ENCODE results near the gene PSMA5. TPM values are rescaled to one million over a fixed set of nuclear protein-coding genes. Genes with fewer than 3 reads are reported as not detected.

The PSMA5 gene
- total RNA-seq, 1 experiment from 2014 or later, result 133 TPM

DNA sequence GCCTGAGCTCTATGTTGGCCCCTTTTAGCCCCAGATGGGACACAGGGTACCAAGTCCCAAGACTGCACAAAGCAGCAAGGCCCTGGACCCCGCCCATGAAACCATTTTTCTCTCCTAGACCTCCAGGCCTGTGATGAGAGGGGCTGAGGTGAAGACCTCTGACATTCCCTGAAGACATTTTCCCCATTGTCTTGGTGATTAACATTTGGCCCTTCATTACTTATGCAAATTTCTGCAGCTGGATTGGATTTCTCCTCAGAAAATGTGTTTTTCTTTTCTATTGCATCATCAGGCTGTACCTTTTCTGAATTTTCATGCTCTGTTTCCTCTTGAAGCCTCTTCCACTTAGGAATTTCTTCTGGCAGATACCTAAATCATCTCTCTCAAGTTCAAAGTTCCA is 8.2 kb upstream of the PSMA5 start:
- Histone ChIP-seq H3K4me1 (ENCODE audit: insufficient read depth, low read length) (no peaks in the 10 kb centered on the region), H3K9ac (ENCODE audit: extremely low read depth, insufficient read length, low read length) (no peak overlapping the region), H3K79me1 (ENCODE audit: insufficient read depth, low read depth, low read length, poor library complexity, severe bottlenecking) (no peaks in the 10 kb centered on the region), H3K27me3 (ENCODE audit: insufficient read depth, low read length) (no peaks in the 10 kb centered on the region), H3K18ac (ENCODE audit: insufficient read length, low read depth, low read length) (no peak overlapping the region), H3T11ph (ENCODE audit: low read length) (no peak overlapping the region), H4K91ac (ENCODE audit: insufficient read length, low read depth, low read length) (no peak overlapping the region), H3K14ac (ENCODE audit: insufficient read depth, low read length) (no peak overlapping the region), H2BK5ac (ENCODE audit: insufficient read length, low read length) (no peak overlapping the region), H2AK5ac (ENCODE audit: insufficient read length, low read length) (no peak overlapping the region), H3K56ac (ENCODE audit: insufficient read length, low read depth, low read length) (no peak overlapping the region), H4K5ac (ENCODE audit: insufficient read length, low read depth, low read length) (no peak overlapping the region), H3K79me2 (ENCODE audit: insufficient read depth, low read length) (no peaks in the 10 kb centered on the region), H3K23ac (ENCODE audit: insufficient read length, low read depth, low read length) (no peak overlapping the region), H2BK15ac (ENCODE audit: low read depth, low read length) (no peak overlapping the region), H2BK120ac (ENCODE audit: low read depth, low read length, poor library complexity, severe bottlenecking) (no peak overlapping the region), H3K4ac (ENCODE audit: low read depth, low read length) (no peak overlapping the region), H2AFZ (ENCODE audit: low read length) (no peak overlapping the region), H4K20me1 (ENCODE audit: control insufficient read depth, insufficient read depth, insufficient read length) (no peaks in the 10 kb centered on the region), H3K27ac (ENCODE audit: insufficient read length, low read depth, low read length) (no peak overlapping the region), H3K4me2 (ENCODE audit: insufficient read depth, insufficient read length, low read length) (no peak overlapping the region), H3K23me2 (ENCODE audit: insufficient read length, low read depth, low read length, poor library complexity, severe bottlenecking) (no peaks in the 10 kb centered on the region), H3K9me3 (ENCODE audit: control insufficient read depth, low read depth, low read length) (no peaks in the 10 kb centered on the region), H2BK20ac (ENCODE audit: low read depth, low read length, poor library complexity, severe bottlenecking) (no peak overlapping the region), H4K8ac (replicated peaks; ENCODE audit: insufficient read length, low read depth, low read length) (no peak overlapping the region), H2BK12ac (ENCODE audit: insufficient read length, low read depth, low read length) (no peak overlapping the region)
- no peak for DNase-seq
- H3K4me1 Mint-ChIP-seq, result no peaks in the 10 kb centered on the region
- peaks cover 0 to 7% (median 5%) of the 10 kb centered on the region in 3 experiments; a peak in 4 of 7 replicates for H3K36me3 Mint-ChIP-seq (ENCODE audit: insufficient read depth in 1 of 3, low read depth in 3 of 3)
- TF ChIP-seq, protein P1, sequence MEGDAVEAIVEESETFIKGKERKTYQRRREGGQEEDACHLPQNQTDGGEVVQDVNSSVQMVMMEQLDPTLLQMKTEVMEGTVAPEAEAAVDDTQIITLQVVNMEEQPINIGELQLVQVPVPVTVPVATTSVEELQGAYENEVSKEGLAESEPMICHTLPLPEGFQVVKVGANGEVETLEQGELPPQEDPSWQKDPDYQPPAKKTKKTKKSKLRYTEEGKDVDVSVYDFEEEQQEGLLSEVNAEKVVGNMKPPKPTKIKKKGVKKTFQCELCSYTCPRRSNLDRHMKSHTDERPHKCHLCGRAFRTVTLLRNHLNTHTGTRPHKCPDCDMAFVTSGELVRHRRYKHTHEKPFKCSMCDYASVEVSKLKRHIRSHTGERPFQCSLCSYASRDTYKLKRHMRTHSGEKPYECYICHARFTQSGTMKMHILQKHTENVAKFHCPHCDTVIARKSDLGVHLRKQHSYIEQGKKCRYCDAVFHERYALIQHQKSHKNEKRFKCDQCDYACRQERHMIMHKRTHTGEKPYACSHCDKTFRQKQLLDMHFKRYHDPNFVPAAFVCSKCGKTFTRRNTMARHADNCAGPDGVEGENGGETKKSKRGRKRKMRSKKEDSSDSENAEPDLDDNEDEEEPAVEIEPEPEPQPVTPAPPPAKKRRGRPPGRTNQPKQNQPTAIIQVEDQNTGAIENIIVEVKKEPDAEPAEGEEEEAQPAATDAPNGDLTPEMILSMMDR (conservative IDR thresholded peaks at IDR 0.05), result no peak
- no peak overlapping the region for H3K27ac Mint-ChIP-seq
- peaks cover 6% of the 10 kb centered on the region; the same call in 1 of the 2 replicates for H3K27me3 Mint-ChIP-seq (ENCODE audit: low read depth)
- H3K4me3 Mint-ChIP-seq, result no peak overlapping the region
- no CpG with 5 or more reads among the region's 1 CpG for WGBS (ENCODE audit: extremely low coverage, insufficient read length, low lambda C conversion rate)
- peaks cover 16 to 21% of the 10 kb centered on the region in 2 experiments for H3K9me3 Mint-ChIP-seq
